ENCODE results near the gene ZNF296.
A peak's percentile ranks its signal among the peaks of the same experiment; 100 is the strongest.

The ZNF296 gene

DNA sequence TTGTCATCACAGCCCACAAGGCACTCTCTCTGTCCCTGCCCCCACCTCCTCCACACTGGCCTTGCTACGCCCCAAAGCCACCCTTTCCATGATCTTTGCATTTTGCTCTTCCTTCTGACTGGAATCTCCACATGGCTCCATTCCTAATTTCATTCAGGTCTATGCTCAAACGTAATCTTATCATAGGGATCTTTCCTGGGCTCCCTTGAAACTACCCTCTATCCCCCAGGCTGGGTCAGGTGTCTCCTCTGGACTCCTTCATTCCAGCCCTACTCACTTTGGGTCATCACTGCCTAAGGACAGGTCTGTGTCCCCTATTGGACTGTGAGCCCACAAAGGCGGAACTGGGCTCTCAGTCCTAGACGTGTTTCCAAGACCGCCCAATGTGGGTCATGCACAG, 5.9 kb upstream of the ZNF296 start:
- no peak for DNase-seq (ENCODE audit: low read depth)

DNA sequence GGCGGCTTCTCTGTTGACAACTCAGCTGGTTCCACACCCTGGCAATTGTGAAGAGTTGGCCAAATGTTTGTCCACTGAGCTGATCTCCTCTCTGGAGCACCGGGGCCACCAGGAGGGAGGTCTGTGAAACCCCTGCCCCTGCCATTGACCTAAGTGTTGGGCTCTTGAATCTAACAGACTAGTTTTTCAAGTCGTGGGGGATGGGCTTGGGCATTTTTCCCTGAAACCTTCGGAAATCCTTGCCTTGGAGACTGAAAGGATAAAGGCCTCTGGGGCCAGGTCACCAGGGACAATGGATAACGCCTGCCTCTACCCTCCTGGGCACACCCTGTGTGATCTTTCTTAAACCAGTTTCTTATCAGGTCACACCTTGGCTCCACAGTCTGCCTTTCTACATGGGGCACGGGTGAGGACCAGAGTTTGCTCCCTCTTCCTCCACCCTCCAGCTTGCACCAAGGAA, 3.7 kb upstream of the ZNF296 start:
- no peak for DNase-seq (ENCODE audit: low read depth)

DNA sequence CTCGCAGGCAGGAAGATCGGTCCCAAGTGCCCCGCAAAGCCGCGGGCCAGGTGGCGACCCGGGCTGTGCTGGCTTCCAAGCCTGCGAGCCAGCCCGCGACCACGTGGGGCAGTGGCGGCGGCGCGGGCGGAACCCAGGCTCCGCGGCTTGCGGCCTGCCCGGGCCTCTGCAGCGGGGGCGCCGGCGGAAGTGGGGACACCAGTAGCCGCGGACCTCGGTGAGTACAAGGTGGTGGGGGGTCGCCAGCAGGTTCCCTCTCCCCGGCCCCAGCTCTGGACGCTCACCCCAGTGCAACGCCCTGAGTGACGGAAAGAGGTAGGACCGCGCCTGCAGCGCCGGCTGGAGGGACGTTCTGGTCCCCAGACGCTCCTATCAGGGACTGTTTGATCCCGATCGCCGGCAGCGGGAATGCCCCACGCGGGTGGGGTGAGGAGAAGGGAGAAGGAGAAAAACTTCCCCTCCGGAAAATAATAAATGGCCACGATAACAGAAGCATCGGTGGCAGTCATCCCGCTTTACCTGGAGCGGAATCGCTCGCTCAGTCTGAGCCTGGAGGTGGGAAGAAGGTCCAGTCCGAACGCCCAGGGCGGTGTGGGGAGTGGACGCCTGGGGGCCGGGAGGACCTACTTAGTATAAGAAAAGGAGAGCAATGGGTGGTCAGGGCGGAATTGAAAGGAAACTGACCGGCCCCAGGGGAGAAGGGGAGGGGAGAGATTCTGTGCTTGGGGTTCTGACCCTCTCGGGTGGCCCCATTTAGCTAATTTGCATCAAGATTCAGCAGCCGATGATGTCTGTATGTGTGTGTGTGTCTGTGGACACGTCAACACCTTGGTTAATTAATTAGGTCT, 3.0 kb upstream of the ZNF296 start, which contains the start of gene GEMIN7:
Gene GEMIN7 (plus strand): TSS at position 198 of the 848 bp plus-strand sequence. CDS start 10,855 bp downstream, outside the sequence.
- DNase-seq (ENCODE audit: low read depth) = no peak

DNA sequence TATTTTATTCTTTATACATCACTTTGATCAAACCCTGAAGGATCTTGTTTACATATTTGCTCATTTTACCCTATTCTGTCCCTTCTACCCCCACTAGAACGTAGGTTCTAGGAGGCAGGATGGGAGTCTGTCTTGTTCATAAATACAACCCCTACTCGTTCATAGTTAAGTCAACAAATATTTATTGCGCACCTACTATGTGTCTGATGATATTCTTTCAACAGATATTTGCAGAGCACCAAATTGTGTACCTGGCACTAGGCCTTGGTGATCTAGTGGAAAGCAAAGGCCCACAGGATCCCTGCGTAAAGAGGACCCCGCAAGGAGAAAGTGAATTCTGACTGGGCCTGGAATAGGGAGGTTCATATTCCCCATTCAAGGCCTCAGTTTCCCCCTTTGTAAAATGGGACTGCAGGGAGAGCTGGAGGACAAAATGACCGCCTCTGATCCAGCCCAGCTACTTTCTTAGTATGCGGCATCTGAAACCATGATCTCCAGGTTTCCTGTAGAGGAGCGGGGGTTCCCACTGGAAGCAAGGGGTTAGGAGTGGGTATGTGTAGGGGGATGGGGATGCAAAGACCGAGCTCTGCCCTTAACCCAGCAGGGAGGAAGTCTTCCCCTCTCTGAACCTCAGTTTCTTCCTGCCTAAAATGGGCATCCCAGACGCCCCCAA, 2.2 kb upstream of the ZNF296 start:
- DNase-seq (ENCODE audit: low read depth) = no peak

DNA sequence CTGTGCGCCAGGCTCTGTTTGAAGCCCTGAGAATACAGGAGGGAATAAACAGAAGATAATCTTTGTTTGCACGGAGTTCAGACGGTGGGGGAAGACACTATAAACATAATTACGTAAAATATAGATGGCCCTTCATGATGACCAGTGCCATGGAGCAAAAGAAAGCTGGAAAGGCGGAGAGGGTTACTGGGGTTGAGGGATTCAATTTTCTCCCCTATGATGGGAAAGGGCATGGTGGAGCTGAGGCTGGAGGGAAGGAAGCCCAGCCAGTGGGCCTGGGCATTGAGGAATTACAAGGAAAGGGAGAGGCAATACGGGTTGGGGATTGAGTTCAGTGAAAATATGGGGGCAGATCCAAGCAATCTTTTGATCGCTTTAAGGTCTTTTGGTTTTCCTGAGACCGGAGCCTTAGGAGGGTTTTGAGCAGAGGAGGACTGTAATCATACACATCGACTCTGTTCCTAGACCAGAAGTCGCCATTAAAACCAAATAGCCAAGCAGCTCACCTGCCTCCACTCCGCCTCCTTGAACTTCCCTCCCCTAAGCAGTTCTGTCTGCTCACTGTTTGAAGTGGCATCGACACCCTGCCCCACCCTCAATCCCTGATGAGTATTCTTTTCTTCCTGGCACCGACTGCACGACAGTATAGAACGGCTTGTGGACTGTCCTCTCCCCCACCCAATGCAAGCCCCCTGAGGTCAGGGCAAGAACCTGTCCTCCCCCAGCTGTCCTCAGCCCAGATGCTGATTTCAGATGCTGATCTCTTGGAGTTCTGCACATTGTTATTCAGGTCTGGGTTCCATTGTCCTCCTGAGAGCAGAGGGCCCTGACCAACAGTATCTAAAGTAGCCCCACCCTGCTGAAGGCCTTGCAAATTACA, 813 bp upstream of the ZNF296 start:
- no peak for DNase-seq (ENCODE audit: low read depth)

DNA sequence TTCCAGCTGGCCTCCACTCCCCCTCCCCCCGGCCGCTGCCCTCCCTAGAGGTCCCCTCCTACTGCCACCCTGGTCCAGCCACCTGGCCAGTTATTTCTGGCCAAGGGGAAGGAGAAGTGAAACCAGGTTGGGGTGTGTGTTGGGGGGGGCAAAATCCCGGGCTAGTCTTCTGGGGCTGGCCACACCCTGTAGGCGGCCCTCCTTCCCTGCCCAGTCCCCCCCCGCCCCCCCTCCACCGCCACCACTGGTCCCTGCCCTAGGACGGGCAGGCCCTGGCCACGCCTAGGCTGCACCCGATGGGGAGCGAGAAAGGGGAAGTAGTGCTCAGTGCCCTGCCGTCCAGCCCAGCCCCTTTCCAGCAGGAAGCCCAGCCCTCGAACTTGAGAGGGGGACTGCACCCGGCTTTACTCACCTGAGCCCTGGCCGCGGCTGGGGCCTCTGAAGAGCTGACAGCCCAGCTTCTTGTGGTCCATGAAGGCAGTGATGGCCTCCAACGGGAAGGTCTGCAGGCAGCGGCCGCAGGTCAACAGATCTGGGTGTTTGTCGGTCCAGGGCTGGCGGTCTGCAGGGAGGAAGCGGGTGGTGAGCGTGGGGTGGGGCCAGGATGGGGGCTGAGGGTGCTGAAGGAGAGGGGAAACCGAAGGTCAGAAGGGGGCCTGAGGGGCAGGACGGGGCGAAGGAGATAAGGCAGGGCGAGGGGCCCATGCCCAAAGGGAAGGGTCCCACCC, 813 bp downstream of the ZNF296 start:
- DNase-seq (ENCODE audit: low read depth) = no peak

DNA sequence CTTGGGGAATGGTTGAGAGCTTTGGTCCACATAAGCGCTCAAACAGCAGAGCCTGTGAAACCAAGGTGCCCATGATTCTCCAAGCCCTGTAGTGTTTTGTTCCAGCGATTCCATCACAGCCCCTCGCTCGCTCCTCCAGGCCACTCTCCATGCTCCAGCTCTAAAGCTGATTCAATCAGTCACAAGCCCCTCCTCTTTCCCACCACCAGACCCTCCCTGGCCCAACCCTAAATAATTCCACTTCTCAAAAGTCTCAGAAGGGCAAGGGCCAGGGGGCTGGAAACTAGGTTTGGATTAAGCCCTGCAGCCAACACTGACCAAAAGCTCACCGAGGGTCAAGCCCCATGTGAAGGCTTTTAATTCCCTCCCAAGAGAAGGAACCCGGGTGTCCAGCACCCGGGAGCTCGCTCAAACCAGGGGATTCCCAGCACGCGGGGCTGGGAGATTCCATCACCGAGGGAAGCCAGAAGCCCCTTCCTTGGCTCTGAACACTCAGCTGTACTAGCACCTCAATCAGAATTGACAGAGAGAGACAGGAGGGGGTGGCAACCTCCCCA, 1.5 kb downstream of the ZNF296 start:
- no peak for DNase-seq (ENCODE audit: low read depth)

DNA sequence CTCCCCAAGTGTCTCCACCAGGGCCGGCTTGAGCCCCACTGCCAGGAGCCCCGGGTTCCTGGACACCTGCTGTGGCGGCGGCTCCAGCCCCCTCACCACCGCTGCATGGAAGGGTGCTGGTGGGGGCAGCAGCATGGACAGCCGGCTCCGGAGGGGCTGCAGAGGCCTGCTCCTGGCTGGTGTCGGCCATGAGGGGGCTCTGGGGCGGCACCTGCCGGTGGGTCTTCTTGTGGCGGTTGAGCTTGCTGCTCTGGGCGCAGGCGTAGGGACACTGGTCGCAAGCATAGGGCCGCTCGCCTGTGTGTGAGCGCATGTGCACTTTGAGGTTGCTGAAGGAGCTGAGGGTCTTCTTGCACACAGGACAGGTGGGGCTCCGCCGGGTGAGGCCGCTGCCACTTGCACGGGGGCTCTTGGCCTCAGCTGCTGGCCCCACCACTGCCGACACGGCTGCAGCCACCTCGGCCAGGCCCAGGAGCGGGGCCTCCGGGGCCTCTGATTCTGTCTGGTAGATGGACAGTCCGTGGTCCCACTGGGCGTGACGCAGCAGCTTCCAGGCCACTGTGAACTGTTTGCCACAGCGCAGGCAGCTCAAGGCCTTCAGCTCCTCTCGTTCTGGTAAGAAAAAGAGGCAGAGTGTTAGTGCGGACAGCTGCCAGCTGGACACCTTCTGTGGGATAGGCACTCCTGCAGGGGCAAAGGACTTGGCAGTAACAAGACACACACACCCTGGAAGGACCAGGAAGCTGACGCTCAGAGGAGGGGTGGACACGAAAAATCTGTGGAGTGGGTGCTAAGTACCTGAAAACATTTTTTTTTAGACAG, 4.1 kb downstream of the ZNF296 start:
- no peak for DNase-seq (ENCODE audit: low read depth)

DNA sequence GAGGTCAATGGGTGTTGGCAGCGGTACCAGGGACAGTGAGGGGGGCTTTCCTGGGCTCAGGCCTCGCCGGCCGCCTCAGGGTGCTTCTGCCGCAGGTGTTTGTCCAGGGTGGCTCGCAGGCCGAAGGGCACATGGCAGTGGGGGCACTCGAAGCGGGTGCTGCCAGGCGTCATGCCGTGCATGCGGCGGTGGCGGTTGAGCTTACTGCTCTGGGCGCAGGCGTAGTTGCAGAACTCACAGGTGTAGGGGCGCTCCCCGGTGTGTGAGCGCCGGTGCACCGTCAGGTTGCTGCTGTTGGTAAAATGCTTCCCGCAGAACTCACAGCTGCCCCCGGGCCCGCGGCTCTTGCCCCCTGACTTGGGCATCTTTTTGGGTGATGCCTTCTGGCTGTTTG, 4.7 kb downstream of the ZNF296 start:
- DNase-seq (ENCODE audit: low read depth) = no peak

DNA sequence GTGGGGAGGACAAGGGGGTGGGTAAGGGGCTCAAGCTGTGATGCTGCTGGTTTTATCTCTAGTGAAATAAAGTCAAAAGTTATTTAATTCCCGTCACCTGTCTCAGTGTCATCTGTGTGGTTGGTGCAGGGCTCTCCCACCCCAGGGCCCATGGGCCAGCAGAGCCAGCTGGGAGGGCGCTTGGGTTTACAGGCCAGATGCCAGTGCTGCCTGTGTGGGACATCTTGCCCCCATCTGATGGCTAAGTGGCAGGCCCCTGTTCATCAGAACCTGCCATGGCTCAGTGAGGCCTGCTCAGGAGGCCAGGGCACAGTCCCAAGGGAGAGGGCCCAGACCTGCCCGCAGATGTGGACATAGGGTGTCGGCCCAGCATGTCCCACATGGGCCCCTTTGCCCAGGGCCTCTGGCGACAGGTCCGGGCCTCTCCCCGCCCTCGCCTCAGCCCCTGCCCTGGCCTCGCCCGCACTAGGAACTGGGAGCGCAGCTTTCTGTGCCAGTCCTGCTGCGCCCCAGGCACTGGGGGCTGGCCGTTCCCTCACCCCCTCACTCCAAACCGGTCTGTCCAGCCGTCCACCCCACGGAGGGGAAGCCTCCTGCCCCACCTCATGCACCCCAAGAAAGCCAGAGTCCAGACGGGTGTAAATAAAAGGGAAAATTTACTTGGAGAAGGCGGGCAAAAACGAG, 5.3 kb downstream of the ZNF296 start:
- no peak for DNase-seq (ENCODE audit: low read depth)

DNA sequence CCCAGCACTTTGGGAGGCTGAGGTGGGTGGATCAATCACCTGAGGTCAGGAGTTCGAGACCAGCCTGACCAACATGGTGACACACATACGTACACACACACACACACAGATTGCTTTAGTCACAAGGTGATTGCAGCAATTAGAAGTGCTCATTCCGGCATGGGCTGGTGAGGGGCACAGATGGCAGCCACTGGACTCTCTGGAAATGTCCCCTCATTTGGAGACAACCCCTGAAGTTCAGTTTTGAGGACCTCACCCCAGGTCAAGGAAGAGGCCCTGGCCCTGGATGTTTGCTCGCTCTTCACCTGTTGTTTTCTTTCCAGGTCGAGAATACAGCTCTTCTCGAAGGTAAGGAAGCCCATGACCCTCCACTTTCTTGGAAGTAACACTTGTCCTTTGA, 6.1 kb downstream of the ZNF296 start:
- no peak for DNase-seq (ENCODE audit: low read depth)

DNA sequence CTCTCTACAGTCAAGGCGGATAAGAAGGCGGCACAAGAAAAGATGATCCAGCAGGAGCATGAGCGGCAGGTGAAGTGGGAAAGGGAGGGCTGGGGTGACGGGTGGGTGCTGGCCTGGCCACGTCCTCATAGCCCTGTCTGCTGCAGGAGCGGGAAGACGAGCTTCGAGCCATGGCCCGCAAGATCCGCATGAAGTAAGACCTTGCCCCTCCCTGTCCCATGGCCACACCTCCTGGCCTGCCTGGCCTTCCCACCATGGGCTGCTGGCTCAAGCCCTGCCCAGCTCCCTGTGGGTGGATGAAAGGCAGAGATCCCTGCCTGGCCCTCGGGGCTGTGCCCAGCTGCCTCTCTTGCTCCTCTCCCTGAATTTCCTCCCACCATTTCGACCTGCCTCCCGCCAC, 7.2 kb downstream of the ZNF296 start:
- DNase-seq (ENCODE audit: low read depth) = no peak

DNA sequence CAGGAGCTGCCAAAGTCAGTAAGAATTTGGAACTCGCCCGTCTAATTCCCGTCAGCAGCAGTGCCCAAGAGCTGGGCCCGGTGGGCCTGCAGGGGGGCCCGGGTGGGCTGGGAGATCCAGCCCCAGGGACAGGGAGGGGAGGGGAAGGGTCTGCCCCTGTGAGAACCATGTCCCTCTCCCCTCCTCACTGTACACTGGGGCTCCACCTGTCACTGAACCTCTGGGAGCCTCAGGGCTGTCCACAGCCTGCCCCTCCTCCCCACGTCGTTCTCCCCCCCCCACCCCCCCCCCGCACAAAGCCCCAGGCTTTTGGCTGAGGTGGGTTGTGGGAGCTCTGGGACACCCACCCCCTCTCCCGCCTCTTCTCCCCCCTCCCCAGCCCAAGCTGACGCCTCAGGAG, 8.2 kb downstream of the ZNF296 start:
- DNase-seq (ENCODE audit: low read depth) = no peak

DNA sequence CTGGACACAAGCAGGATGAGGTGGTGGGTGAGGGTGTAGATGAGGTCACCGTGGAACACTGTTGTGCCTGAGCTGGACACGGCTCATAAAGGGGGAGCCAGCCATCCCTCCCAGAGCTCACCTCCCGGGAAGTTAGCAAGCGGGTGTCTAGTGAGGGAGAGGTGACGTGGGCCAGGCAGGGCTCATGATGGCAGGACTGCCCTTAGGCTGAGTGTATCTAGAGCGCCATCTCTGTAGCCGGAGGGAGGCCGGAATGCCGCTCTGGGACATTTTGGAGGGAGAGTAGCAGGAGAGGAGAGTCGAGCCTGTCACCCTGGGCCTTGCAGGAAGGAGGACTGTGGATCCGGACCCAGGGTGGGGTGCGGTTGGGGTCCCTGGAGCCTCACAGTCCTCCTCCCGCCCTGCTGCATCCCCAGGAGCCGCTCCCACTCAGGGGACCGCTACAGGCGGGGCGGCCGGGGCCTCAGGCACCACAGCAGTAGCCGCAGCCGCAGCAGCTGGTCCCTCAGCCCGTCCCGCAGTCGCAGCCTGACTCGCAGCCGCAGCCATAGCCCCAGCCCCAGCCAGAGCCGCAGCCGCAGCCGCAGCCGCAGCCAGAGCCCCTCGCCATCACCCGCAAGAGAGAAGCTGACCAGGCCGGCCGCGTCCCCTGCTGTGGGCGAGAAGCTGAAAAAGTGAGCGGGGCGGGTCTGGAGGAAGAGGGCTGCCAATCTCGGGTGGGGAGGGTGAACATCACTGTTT, 9.2 kb downstream of the ZNF296 start:
- no peak for DNase-seq (ENCODE audit: low read depth)

DNA sequence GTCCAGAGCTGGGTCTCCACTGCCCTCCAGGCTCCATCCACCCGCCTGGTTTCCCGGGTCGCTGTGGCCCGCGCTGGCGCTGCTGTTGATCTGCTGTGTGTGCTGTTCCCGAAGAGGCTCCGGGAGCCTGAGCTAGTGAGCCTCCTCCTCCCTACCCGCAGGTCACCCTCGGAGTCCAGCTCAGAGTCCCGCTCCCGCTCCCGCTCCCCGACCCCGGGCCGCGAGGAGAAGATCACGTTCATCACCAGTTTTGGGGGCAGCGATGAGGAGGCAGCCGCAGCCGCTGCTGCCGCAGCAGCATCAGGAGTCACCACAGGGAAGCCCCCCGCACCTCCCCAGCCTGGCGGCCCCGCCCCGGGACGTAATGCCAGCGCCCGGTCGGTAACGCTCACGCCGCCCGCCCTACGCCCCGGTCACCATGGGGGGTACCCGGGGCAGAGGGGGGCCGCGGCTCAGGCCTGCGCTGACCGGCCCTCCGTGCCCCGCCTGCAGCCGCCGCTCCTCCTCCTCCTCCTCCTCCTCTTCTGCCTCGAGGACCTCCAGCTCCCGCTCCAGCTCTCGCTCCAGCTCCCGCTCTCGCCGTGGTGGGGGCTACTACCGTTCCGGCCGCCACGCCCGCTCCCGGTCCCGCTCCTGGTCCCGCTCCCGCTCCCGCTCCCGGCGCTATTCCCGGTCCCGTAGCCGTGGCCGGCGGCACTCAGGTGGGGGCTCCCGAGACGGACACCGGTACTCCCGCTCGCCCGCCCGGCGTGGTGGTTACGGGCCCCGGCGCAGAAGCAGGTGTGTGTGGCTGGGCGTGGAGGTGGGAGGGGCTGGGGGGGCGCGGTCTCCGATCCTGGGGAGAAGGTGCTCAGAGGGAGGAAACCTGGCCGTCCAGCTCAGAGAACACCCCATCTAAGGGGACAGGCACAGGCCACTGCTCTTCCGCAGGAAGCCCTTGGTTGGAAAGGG, 12.2 kb downstream of the ZNF296 start:
- no peak for DNase-seq (ENCODE audit: low read depth)

DNA sequence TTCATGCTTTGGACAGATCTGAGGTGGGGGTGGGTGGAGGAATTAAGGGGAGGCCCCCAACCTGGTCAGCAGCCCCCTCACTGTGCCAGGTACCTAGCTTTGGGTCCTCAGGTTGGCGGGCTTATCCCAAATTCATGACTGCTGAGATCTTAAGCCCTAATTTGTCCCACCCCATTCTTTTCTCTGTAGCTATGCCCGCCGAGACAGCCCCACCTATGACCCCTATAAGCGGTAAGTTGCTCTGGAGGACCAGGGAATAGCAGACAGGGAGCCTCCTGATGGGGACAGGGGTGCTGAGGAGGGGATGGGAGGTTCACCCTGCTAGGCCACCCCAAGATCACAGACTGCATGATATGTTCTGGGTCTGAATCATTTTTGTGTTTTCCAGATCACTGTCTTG, 14.3 kb downstream of the ZNF296 start:
- DNase-seq (ENCODE audit: low read depth) = no peak

DNA sequence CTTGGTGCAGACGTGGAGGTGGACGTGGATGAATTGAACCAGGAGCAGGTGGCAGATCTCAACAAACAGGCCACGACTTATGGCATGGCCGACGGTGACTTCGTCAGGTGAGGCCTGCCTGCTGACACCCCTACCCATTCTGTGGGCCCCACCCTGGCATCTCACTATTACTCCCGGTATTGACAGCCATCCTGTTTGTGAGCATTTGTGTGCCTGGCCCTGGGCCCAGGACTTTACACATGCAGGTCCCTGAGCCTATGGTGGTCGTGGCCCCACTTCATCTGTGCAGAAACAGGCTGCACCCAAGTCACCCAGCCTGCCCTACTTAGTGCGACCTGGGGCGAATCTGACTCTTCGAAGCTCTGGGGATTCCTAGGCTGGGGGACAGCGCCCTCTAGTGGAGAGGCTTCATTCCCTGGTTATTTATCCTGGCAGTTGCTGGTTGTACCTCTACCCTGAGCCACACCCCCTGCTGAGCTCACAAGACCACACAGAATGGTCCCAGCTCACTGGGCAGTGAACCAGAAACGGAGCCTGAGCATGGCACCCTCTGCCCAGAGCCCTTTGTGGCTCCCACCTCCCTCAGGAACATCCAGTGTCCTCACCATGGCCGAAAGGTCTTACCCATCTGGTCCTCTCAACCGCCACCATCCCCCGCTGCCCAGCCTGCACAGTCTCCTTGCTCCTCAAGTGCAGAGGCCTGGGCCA, 16.9 kb downstream of the ZNF296 start:
- peak; percentile 37 for DNase-seq (ENCODE audit: low read depth)
